Breast epithelium (tissue), 3 donors: ENCODE data around the gene ATP13A1.
"Not testable (repeated sequence)": the region's sequence is repeated elsewhere in the genome, so short reads cannot be mapped to it uniquely, and the experiment has no call there.

ENCODE experiments used
- POLR2A ChIP-seq: fragments of 450-650 bp; IDR thresholded peaks from one replicate; pipeline ENCODE4 v1.6.1; 2016; ENCODE audit warnings: antibody characterized with exemption, mild to moderate bottlenecking, moderate library complexity
- POLR2AphosphoS5 ChIP-seq, 3 donors: sonication (generic); formaldehyde crosslinking; IDR thresholded peaks; one replicate each; pipeline ENCODE4 v1.6.1; 2017; ENCODE audit warnings: antibody characterized with exemption in 3 of 3
- TF ChIP-seq, protein P1 (sequence below), 3 donors: fragments of 450-650 bp; IDR thresholded peaks; one replicate each; pipeline ENCODE4 v1.5.1; 2016 to 2017; ENCODE audit warnings: antibody characterized with exemption in 3 of 3, mild to moderate bottlenecking in 3 of 3, moderate library complexity in 3 of 3

- TF ChIP-seq POLR2AphosphoS5 (IDR thresholded peaks at IDR 0.05); POLR2A: not testable (repeated sequence)
- TF ChIP-seq, protein P1, sequence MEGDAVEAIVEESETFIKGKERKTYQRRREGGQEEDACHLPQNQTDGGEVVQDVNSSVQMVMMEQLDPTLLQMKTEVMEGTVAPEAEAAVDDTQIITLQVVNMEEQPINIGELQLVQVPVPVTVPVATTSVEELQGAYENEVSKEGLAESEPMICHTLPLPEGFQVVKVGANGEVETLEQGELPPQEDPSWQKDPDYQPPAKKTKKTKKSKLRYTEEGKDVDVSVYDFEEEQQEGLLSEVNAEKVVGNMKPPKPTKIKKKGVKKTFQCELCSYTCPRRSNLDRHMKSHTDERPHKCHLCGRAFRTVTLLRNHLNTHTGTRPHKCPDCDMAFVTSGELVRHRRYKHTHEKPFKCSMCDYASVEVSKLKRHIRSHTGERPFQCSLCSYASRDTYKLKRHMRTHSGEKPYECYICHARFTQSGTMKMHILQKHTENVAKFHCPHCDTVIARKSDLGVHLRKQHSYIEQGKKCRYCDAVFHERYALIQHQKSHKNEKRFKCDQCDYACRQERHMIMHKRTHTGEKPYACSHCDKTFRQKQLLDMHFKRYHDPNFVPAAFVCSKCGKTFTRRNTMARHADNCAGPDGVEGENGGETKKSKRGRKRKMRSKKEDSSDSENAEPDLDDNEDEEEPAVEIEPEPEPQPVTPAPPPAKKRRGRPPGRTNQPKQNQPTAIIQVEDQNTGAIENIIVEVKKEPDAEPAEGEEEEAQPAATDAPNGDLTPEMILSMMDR (IDR thresholded peaks at IDR 0.05), result not testable (repeated sequence)
Measured at GRCh38 chr19:19598728-19599451, 64.6 kb downstream of the ATP13A1 start.
